K562 (cell line): Measurements from ENCODE around the gene RHBG. TPM values are rescaled to one million over a fixed set of nuclear protein-coding genes. Genes with fewer than 3 reads are reported as not detected.
A peak's percentile ranks its signal among the peaks of the same experiment; 100 is the strongest.

ENCODE experiments used
- CC2D1A ChIP-seq: fragments of 450-650 bp; IDR thresholded peaks from 2 replicates; pipeline ENCODE4 v1.6.1; 2017; ENCODE audit warnings: mild to moderate bottlenecking
- CHD2 ChIP-seq: IDR thresholded peaks from 2 replicates; pipeline ENCODE4 v1.6.1; 2011; ENCODE audit warnings: low read depth, low read length
- EHMT2 ChIP-seq: fragments of 450-650 bp; IDR thresholded peaks from 2 replicates; pipeline ENCODE4 v1.6.1; 2018; ENCODE audit warnings: antibody characterized with exemption
- ELF4 ChIP-seq: fragments of 450-650 bp; formaldehyde crosslinking; IDR thresholded peaks from 2 replicates; pipeline ENCODE4 v1.4.0; 2022; ENCODE audit warnings: missing genetic modification characterization
- HBP1 ChIP-seq: fragments of 450-650 bp; formaldehyde crosslinking; IDR thresholded peaks from 2 replicates; pipeline ENCODE4 v1.4.0; 2022; ENCODE audit warnings: missing genetic modification characterization
- JUN ChIP-seq, 2 experiments: sonication (generic) in 1 of 2; formaldehyde crosslinking in 1 of 2; IDR thresholded peaks; 2 replicates each; pipeline versions ENCODE4 v1.6.1 to v1.8.0; 2012 to 2022; ENCODE audit warnings: borderline replicate concordance in 2 of 2, mild to moderate bottlenecking in 2 of 2, improper control_type of control experiment in 1 of 2, low read depth in 1 of 2, low read length in 1 of 2, missing genetic modification reagents in 1 of 2
- KDM1A ChIP-seq, 2 experiments: fragments of 450-650 bp; IDR thresholded peaks; 2 replicates each; pipeline ENCODE4 v1.6.1; 2016; ENCODE audit warnings: mild to moderate bottlenecking in 2 of 2
- KDM5B ChIP-seq: fragments of 200-600 bp; sonication (generic); IDR thresholded peaks from 2 replicates; pipeline ENCODE4 v1.6.1; 2012; ENCODE audit warnings: low read depth, mild to moderate bottlenecking, moderate library complexity, low read length, control low read depth, inconsistent platforms; ENCODE audit not compliant: insufficient replicate concordance
- MBD2 ChIP-seq: sonication (generic); IDR thresholded peaks from 2 replicates; pipeline ENCODE4 v1.6.1; 2016; ENCODE audit warnings: low read depth, borderline replicate concordance
- REST ChIP-seq, 2 experiments: fragments of 450-650 bp; formaldehyde crosslinking in 1 of 2; IDR thresholded peaks; 2 replicates each; pipeline versions ENCODE4 v1.4.0 to v1.6.1; 2014 to 2020; ENCODE audit warnings: mild to moderate bottlenecking in 2 of 2, borderline replicate concordance in 1 of 2, low read depth in 1 of 2
- STAT5B ChIP-seq: fragments of 250-450 bp; sonication (Bioruptor Pico); IDR thresholded peaks from 2 replicates; pipeline ENCODE4 v1.8.0; 2021; ENCODE audit warnings: mild to moderate bottlenecking, inconsistent platforms
- TAF15 ChIP-seq: fragments of 200-400 bp; formaldehyde crosslinking; IDR thresholded peaks from 2 replicates; pipeline ENCODE4 v1.6.1; 2017; ENCODE audit warnings: mild to moderate bottlenecking, low read depth, low read length, moderate library complexity
- TGIF2 ChIP-seq: sonication (generic); formaldehyde crosslinking; IDR thresholded peaks from 2 replicates; pipeline ENCODE4 v1.8.1; 2022; ENCODE audit warnings: mild to moderate bottlenecking, missing genetic modification reagents, moderate library complexity
- ZBTB17 ChIP-seq: fragments of 450-650 bp; formaldehyde crosslinking; IDR thresholded peaks from 2 replicates; pipeline ENCODE4 v1.4.0; 2020; ENCODE audit warnings: mild to moderate bottlenecking
- ZNF717 ChIP-seq: fragments of 250-450 bp; sonication (Bioruptor Pico); IDR thresholded peaks from 2 replicates; pipeline ENCODE4 v1.5.0; 2021
- polyA plus RNA-seq, 8 experiments: library from polyadenylated mRNA; depleted of rRNA in 4 of 8; stranded (reverse) in 5 of 8; unstranded in 3 of 8; fragments of >200 nt; fragmentation: Nextera tagmentation in 2 of 8; fragmentation: Illumina TruSeq in 1 of 8; extraction: Ambion mirVana in 2 of 8; extraction: Trizol in 1 of 8; gene quantifications; 2 replicates each; pipeline versions ENCODE4 v1.2.1 to v1.2.3, GENCODE V29; 2011 to 2014; ENCODE audit warnings: inconsistent platforms in 1 of 8, missing spikeins in 1 of 8
- total RNA-seq, 7 experiments: library from RNA; depleted of rRNA in 6 of 7; stranded (reverse); fragments of >200 nt in 6 of 7; fragmentation: Illumina TruSeq in 2 of 7; extraction: Trizol in 2 of 7; gene quantifications; 2 replicates each; pipeline versions ENCODE4 v1.2.1 to v1.2.3, GENCODE V29; 2011 to 2021; ENCODE audit warnings: low replicate concordance in 1 of 7
- TF ChIP-seq, protein P1 (sequence below): fragments of 150-350 bp; conservative IDR thresholded peaks from 2 replicates; pipeline ENCODE4 v1.6.1; 2014; ENCODE audit warnings: low read length

Gene RHBG
- total and polyA plus RNA-seq, 9 of the 15 experiments (the other 6 are each of a cell fraction or from before 2014, with no cell fraction given), result not detected

DNA sequence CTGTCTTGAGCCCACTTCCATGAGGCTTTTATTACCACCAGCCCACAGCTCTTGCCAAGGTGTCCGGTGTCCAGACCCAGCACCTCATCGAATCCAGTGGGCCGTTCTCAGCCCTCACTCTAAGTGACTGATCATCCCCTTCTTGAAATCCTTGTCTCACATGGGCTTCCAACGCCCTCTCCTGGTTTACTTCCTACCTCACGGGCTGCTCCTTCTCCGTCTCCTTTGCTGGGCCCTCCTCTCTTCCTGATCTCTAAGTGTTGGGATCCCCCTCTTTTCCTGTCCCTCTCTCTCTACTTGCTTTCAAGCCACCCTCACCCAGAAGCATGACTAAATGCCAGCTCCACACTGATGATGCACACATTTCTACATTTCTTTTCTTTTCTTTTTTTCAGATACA is 9.0 kb upstream of the RHBG start (continued):
- no peak for TF ChIP-seq ZBTB17 (CRISPR knock-in tag)
- TF ChIP-seq CHD2, result no peak
- no peak for TF ChIP-seq TAF15
- no peak for TF ChIP-seq ZNF717 (CRISPR knock-in tag)
- TF ChIP-seq TGIF2 (CRISPR knock-in tag), result no peak
- no peak for TF ChIP-seq STAT5B (CRISPR knock-in tag)
- no peak for TF ChIP-seq HBP1 (CRISPR knock-in tag)
- TF ChIP-seq MBD2, result no peak
- TF ChIP-seq CC2D1A, result no peak
- TF ChIP-seq KDM1A (IDR thresholded peaks at IDR 0.05), result no peak
- TF ChIP-seq, protein P1, sequence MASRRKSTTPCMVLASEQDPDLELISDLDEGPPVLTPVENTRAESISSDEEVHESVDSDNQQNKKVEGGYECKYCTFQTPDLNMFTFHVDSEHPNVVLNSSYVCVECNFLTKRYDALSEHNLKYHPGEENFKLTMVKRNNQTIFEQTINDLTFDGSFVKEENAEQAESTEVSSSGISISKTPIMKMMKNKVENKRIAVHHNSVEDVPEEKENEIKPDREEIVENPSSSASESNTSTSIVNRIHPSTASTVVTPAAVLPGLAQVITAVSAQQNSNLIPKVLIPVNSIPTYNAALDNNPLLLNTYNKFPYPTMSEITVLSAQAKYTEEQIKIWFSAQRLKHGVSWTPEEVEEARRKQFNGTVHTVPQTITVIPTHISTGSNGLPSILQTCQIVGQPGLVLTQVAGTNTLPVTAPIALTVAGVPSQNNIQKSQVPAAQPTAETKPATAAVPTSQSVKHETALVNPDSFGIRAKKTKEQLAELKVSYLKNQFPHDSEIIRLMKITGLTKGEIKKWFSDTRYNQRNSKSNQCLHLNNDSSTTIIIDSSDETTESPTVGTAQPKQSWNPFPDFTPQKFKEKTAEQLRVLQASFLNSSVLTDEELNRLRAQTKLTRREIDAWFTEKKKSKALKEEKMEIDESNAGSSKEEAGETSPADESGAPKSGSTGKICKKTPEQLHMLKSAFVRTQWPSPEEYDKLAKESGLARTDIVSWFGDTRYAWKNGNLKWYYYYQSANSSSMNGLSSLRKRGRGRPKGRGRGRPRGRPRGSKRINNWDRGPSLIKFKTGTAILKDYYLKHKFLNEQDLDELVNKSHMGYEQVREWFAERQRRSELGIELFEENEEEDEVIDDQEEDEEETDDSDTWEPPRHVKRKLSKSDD, result no peak
- no peak for TF ChIP-seq ELF4 (CRISPR knock-in tag)
- TF ChIP-seq JUN (IDR thresholded peaks at IDR 0.05; ENCODE audit: borderline replicate concordance, low read depth, low read length), result no peak
- no peak for TF ChIP-seq JUN (CRISPR knock-in tag; IDR thresholded peaks at IDR 0.05; ENCODE audit: borderline replicate concordance)
- peak; percentile 14; the same call in 1 of the 2 replicates for TF ChIP-seq REST (IDR thresholded peaks at IDR 0.05; ENCODE audit: borderline replicate concordance)
- no peak for TF ChIP-seq REST (CRISPR knock-in tag; IDR thresholded peaks at IDR 0.05; ENCODE audit: low read depth)
- TF ChIP-seq EHMT2, result no peak
- no peak for TF ChIP-seq KDM5B
